HepG2 (cell line): ENCODE data around the gene GSTP1. TPM values are rescaled to one million over a fixed set of nuclear protein-coding genes. Genes with fewer than 3 reads are reported as not detected.

Experiments
- ATAC-seq: fragments of 200-7000 bp; cut with Tn5 transposase; 3 replicates; pipeline ENCODE4 v1.9.1; 2020; ENCODE audit warnings: mild to moderate bottlenecking, moderate library complexity
- BruUV-seq: library from RNA; stranded (reverse); fragments of 400-500 nt; replicated peaks from 2 replicates; lab custom pipeline; 2021; lab: Mats Ljungman, UMichigan
- CTCF ChIA-PET: fragments of 300-600 bp; formaldehyde crosslinking; extraction: SDS; loops from one replicate; lab custom pipeline; 2021; ENCODE audit warnings: low total read pairs, inconsistent platforms, low intra/inter-chr PET ratio; lab: Yijun Ruan, JAX
- POLR2A ChIA-PET: fragments of 350-600 bp; sonication (Branson Sonifier 250); formaldehyde crosslinking; loops from one replicate; lab custom pipeline; 2020; ENCODE audit warnings: antibody characterized with exemption, inconsistent platforms; lab: Yijun Ruan, JAX
- DNase-seq: peaks from one replicate; pipeline ENCODE4 v3.0.0-alpha.2; 2015; ENCODE audit warnings: low spot score
- FAIRE-seq: peaks from 3 replicates; lab custom pipeline; 2011; peaks lifted over from hg19 to GRCh38; lab: Jason Lieb, UNC
- H2AFZ ChIP-seq: one replicate; pipeline ENCODE4 v1.6.1; 2011; ENCODE audit warnings: low read length, inconsistent platforms
- H3K27ac ChIP-seq: fragments of 300-600 bp; 3 replicates; pipeline ENCODE4 v1.8.0; 2011; ENCODE audit warnings: mixed run types, mild to moderate bottlenecking, mixed read lengths, low read length, inconsistent platforms; ENCODE audit not compliant: insufficient read depth; ENCODE audit errors: extremely low read length
- H3K27me3 ChIP-seq, 2 experiments: fragments of 200-600 bp in 1 of 2; 2 replicates in 1 of 2; 3 replicates in 1 of 2; pipeline versions ENCODE4 v1.6.0 to v1.8.0; 2011; ENCODE audit warnings: low read length in 2 of 2, mild to moderate bottlenecking in 2 of 2, moderate library complexity in 2 of 2, inconsistent platforms in 1 of 2; ENCODE audit not compliant: insufficient read depth in 2 of 2, control insufficient read depth in 1 of 2
- H3K36me3 ChIP-seq, 2 experiments: fragments of 200-600 bp in 1 of 2; replicated peaks in 1 of 2; 2 replicates in 1 of 2; 3 replicates in 1 of 2; pipeline versions ENCODE4 v1.5.1 to v1.8.0; 2011; ENCODE audit warnings: low read length in 2 of 2, inconsistent platforms in 1 of 2; ENCODE audit not compliant: insufficient read depth in 2 of 2, control insufficient read depth in 1 of 2
- H3K4me1 ChIP-seq: 2 replicates; pipeline ENCODE4 v1.5.1; 2012; ENCODE audit warnings: low read length, inconsistent platforms; ENCODE audit not compliant: insufficient read depth
- H3K4me2 ChIP-seq: 2 replicates; pipeline ENCODE4 v1.6.0; 2011; ENCODE audit warnings: low read depth, low read length, inconsistent platforms
- H3K4me3 ChIP-seq, 3 experiments: fragments of 200-600 bp in 1 of 3; sonication (generic), shearing (Covaris generic) in 1 of 3; replicated peaks in 1 of 3; 2 replicates each; pipeline ENCODE4 v1.5.1; 2011 to 2016; ENCODE audit warnings: low read length in 3 of 3, inconsistent platforms in 2 of 3, low read depth in 2 of 3, mild to moderate bottlenecking in 2 of 3, control low read depth in 1 of 3, mixed read lengths in 1 of 3; ENCODE audit not compliant: insufficient read depth in 1 of 3
- H3K79me2 ChIP-seq: one replicate; pipeline ENCODE4 v1.6.1; 2011; ENCODE audit warnings: low read length, inconsistent platforms; ENCODE audit not compliant: insufficient read depth
- H3K9ac ChIP-seq: 2 replicates; pipeline ENCODE4 v1.6.0; 2011; ENCODE audit warnings: mild to moderate bottlenecking, low read depth, low read length, inconsistent platforms; ENCODE audit not compliant: insufficient read depth
- H3K9me3 ChIP-seq: 2 replicates; pipeline ENCODE4 v1.5.1; 2012; ENCODE audit warnings: mild to moderate bottlenecking, low read length
- H4K20me1 ChIP-seq: 2 replicates; pipeline ENCODE4 v1.6.0; 2011; ENCODE audit warnings: inconsistent platforms, mild to moderate bottlenecking, low read length, moderate library complexity; ENCODE audit not compliant: insufficient read depth
- ADNP ChIP-seq: sonication (generic); formaldehyde crosslinking; IDR thresholded peaks from 2 replicates; pipeline ENCODE4 v1.4.0; 2020; ENCODE audit warnings: missing genetic modification reagents
- ATF2 ChIP-seq: sonication (generic); formaldehyde crosslinking; IDR thresholded peaks from 2 replicates; pipeline ENCODE4 v1.4.0; 2020; ENCODE audit warnings: missing genetic modification reagents
- BCL6 ChIP-seq: IDR thresholded peaks from 2 replicates; pipeline ENCODE4 v1.6.1; 2016; ENCODE audit warnings: missing genetic modification reagents, missing compliant biosample characterization
- CREM ChIP-seq, 2 experiments: sonication (generic) in 1 of 2; formaldehyde crosslinking in 1 of 2; IDR thresholded peaks; 2 replicates each; pipeline versions ENCODE4 v1.4.0 to v1.6.1; 2016 to 2020; ENCODE audit warnings: antibody characterized with exemption in 1 of 2, mild to moderate bottlenecking in 1 of 2, missing genetic modification reagents in 1 of 2
- HCFC1 ChIP-seq: fragments of 150-350 bp; IDR thresholded peaks from 2 replicates; pipeline ENCODE4 v1.6.1; 2014; ENCODE audit warnings: low read depth, low read length
- SALL2 ChIP-seq: sonication (generic); formaldehyde crosslinking; IDR thresholded peaks from 2 replicates; pipeline ENCODE4 v1.8.1; 2023; ENCODE audit warnings: mild to moderate bottlenecking, missing genetic modification reagents, inconsistent platforms
- TEAD2 ChIP-seq: sonication (generic); formaldehyde crosslinking; IDR thresholded peaks from 2 replicates; pipeline ENCODE4 v1.9.0; 2021; ENCODE audit warnings: missing genetic modification reagents
- ZBTB10 ChIP-seq: sonication (generic); formaldehyde crosslinking; IDR thresholded peaks from 2 replicates; pipeline ENCODE4 v1.4.0; 2020; ENCODE audit warnings: missing genetic modification reagents, borderline replicate concordance
- ZNF318 ChIP-seq: sonication (generic); formaldehyde crosslinking; IDR thresholded peaks from 2 replicates; pipeline ENCODE4 v1.4.0; 2020; ENCODE audit warnings: mild to moderate bottlenecking, missing genetic modification reagents
- ZNF557 ChIP-seq: sonication (generic); formaldehyde crosslinking; IDR thresholded peaks from 2 replicates; pipeline ENCODE4 v1.4.0; 2020; ENCODE audit warnings: missing genetic modification reagents
- ZNF563 ChIP-seq: sonication (generic); formaldehyde crosslinking; IDR thresholded peaks from 2 replicates; pipeline ENCODE4 v1.8.0; 2022; ENCODE audit warnings: mild to moderate bottlenecking, moderate library complexity, missing genetic modification reagents
- ZNF589 ChIP-seq: sonication (generic); formaldehyde crosslinking; conservative IDR thresholded peaks from 2 replicates; pipeline ENCODE4 v1.8.0; 2022; ENCODE audit warnings: mild to moderate bottlenecking, moderate library complexity, missing genetic modification reagents
- WGBS: methylation state at CpG from one replicate; pipeline ENCODE4 v1.1.6; 2017; ENCODE audit warnings: low lambda C conversion rate; 5-methylcytosine and 5-hydroxymethylcytosine counted together
- in situ Hi-C: cut with HindIII; loops from 2 replicates; pipeline ENCODE4 v1.10.0; 2017; ENCODE audit warnings: low pct_unique_long_range_greater_than_20kb; ENCODE audit not compliant: extremely low pct_ligation_motif_present
- intact Hi-C: fragments of 100-400 bp; cut with micrococcal nuclease; formaldehyde crosslinking; loops from one replicate; pipeline ENCODE4 v1.10.0; 2022; ENCODE audit not compliant: unreplicated experiment
- polyA plus RNA-seq, 8 experiments: library from polyadenylated mRNA; depleted of rRNA in 3 of 8; stranded (reverse) in 7 of 8; unstranded in 1 of 8; fragments of >200 nt; fragmentation: Illumina TruSeq in 4 of 8; extraction: Trizol in 4 of 8; gene quantifications; 2 replicates each; pipeline versions ENCODE4 v1.2.1 to v1.2.3, GENCODE V29; 2011 to 2016; ENCODE audit warnings: low read depth in 4 of 8, missing spikeins in 1 of 8, mixed read lengths in 1 of 8; ENCODE audit not compliant: insufficient read depth in 1 of 8
- total RNA-seq, 5 experiments: library from RNA; depleted of rRNA; stranded (reverse); fragments of >200 nt; fragmentation: Illumina TruSeq; extraction: Trizol; gene quantifications; 2 replicates each; pipeline ENCODE4 v1.2.3, GENCODE V29; 2016; ENCODE audit warnings: low read depth in 1 of 5

Gene GSTP1
- total and polyA plus RNA-seq, 2 of the 13 experiments (the other 11 are each of a cell fraction or from before 2014, with no cell fraction given): not detected

- Histone ChIP-seq H3K27ac (no peak overlapping the region), H3K9me3 (no peaks in the 10 kb centered on the region), H4K20me1 (no peaks in the 10 kb centered on the region), H3K4me2 (no peak overlapping the region), H3K4me1 (peaks cover 29% of the 10 kb centered on the region), H2AFZ (no peak overlapping the region), H3K4me3 (no peak overlapping the region), H3K36me3 (peaks cover 13 to 33% of the 10 kb centered on the region in 2 experiments; a peak in 4 of 5 replicates), H3K9ac (no peak overlapping the region), H3K27me3 (no peaks in the 10 kb centered on the region; a peak in 1 of 5 replicates), H3K79me2 (peaks cover 8% of the 10 kb centered on the region)
- WGBS: 94% methylated on average over 3 of the region's 14 CpGs
- in situ Hi-C loops (no loop called here), intact Hi-C loops (no loop called here)
- POLR2A ChIA-PET: no interaction called here
- CTCF ChIA-PET: no interaction called here
- FAIRE-seq: no peak
- BruUV-seq: no TSS peak
- ATAC-seq: no peak
- DNase-seq: no peak
- TF ChIP-seq SALL2 (CRISPR knock-in tag) (no peak), HCFC1 (no peak), ADNP (no peak), TEAD2 (no peak), ZNF563 (CRISPR knock-in tag) (no peak), CREM (IDR thresholded peaks at IDR 0.05) (no peak), CREM (CRISPR knock-in tag; IDR thresholded peaks at IDR 0.05) (no peak), ATF2 (CRISPR knock-in tag) (no peak), ZNF557 (CRISPR knock-in tag) (no peak), ZBTB10 (CRISPR knock-in tag) (no peak), ZNF589 (CRISPR knock-in tag) (no peak), BCL6 (no peak), ZNF318 (no peak)
Measured at GRCh38 chr11:67611165-67611564, 27.6 kb downstream of the GSTP1 start.
